Transverse colon (tissue), 4 donors: ENCODE measurements around the gene DHRS1.

Source experiments
- EP300 ChIP-seq: sonication (generic); formaldehyde crosslinking; IDR thresholded peaks from one replicate; pipeline ENCODE4 v1.6.1; 2017; ENCODE audit warnings: antibody characterized with exemption, low read depth
- POLR2A ChIP-seq: fragments of 450-650 bp; IDR thresholded peaks from one replicate; pipeline ENCODE4 v1.6.1; 2016; ENCODE audit warnings: antibody characterized with exemption, mild to moderate bottlenecking, moderate library complexity
- POLR2AphosphoS5 ChIP-seq, 3 donors: sonication (generic); formaldehyde crosslinking; IDR thresholded peaks; one replicate each; pipeline ENCODE4 v1.6.1; 2016; ENCODE audit warnings: antibody characterized with exemption in 3 of 3
- TF ChIP-seq, protein P1 (sequence below), 5 experiments: fragments of 200-600 bp in 3 of 5; fragments of 450-650 bp in 2 of 5; sonication (generic) in 3 of 5; IDR thresholded peaks; 1 replicate in 2 of 5; 2 replicates in 3 of 5; pipeline ENCODE4 v1.5.1; 2016 to 2017; ENCODE audit warnings: antibody characterized with exemption in 5 of 5, inconsistent platforms in 3 of 5, mild to moderate bottlenecking in 2 of 5, moderate library complexity in 1 of 5

GRCh38 chr14:24253936-24254335 lies 45.6 kb downstream of the DHRS1 start:
- TF ChIP-seq, protein P1, sequence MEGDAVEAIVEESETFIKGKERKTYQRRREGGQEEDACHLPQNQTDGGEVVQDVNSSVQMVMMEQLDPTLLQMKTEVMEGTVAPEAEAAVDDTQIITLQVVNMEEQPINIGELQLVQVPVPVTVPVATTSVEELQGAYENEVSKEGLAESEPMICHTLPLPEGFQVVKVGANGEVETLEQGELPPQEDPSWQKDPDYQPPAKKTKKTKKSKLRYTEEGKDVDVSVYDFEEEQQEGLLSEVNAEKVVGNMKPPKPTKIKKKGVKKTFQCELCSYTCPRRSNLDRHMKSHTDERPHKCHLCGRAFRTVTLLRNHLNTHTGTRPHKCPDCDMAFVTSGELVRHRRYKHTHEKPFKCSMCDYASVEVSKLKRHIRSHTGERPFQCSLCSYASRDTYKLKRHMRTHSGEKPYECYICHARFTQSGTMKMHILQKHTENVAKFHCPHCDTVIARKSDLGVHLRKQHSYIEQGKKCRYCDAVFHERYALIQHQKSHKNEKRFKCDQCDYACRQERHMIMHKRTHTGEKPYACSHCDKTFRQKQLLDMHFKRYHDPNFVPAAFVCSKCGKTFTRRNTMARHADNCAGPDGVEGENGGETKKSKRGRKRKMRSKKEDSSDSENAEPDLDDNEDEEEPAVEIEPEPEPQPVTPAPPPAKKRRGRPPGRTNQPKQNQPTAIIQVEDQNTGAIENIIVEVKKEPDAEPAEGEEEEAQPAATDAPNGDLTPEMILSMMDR (IDR thresholded peaks at IDR 0.05), result no peak
- TF ChIP-seq POLR2A, result no peak
- TF ChIP-seq POLR2AphosphoS5 (IDR thresholded peaks at IDR 0.05), result no peak
- TF ChIP-seq EP300, result no peak
